Esophagus squamous epithelium (tissue), 4 donors: ENCODE data around the gene TMEM132D.

Experiments used
- CTCF ChIP-seq, 6 experiments: fragments of 450-650 bp in 4 of 6; fragments of 200-600 bp in 2 of 6; sonication (generic) in 2 of 6; IDR thresholded peaks; one replicate each; pipeline ENCODE4 v1.5.1; 2016 to 2019; ENCODE audit warnings: antibody characterized with exemption in 6 of 6, mild to moderate bottlenecking in 4 of 6, moderate library complexity in 4 of 6
- POLR2A ChIP-seq, 4 donors: fragments of 450-650 bp; IDR thresholded peaks; one replicate each; pipeline ENCODE4 v1.6.1; 2017; ENCODE audit warnings: antibody characterized with exemption in 4 of 4, mild to moderate bottlenecking in 4 of 4, moderate library complexity in 3 of 4

- TF ChIP-seq CTCF (IDR thresholded peaks at IDR 0.05): no peak
- TF ChIP-seq POLR2A (IDR thresholded peaks at IDR 0.05): no peak
These were observed 273.9 kb downstream of the TMEM132D start for GRCh38 chr12:129629901-129630300.
